DMS53 (cell line): ENCODE results near the gene CENPX.
A peak's percentile ranks its signal among the peaks of the same experiment; 100 is the strongest.

Source experiments
- DNase-seq: peaks from one replicate; lab custom pipeline; 2025; lab: John Stamatoyannopoulos, UW

CENPX gene

DNA sequence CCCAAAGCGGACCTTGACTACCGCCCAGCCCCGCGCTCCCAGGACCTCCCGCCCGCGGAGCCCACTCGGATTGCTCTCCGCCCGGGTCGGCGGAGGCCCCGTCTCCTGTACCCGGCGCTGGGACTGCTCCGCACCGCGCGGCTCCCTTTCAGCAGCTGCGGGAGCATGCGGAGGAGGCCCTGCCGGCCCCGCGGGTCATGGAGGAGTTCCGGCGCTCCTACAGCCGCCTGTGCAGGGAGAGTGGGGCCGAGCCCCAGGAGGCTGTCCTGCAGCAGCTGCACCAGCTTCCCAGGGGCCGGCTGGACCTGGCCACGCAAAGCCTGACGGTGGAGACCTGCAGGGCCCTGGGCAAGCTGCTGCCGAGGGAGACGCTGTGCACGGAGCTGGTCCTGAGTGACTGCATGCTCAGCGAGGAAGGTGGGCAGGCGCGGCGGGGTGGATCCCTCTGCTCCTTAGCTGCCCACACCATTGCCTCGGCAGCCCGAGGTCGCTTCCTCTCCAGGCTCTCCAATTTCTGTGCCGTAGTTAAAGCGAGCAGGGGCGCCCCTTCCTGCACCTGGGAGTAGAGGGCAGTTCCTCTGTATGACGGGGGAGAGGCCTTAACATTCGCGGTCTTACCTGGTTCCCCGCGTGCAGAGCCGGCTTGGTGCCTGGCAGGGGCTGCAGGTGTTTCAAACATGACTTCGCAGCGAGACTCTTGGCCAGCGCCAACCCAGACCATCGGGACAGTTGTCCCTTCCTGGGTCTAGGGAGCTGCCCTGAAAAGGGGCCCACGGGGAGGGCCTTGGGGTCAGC lies 966 bp upstream of the CENPX start:
- peak; percentile 76 for DNase-seq

- peak; percentile 100 for DNase-seq
Measured at GRCh38 chr17:82022981-82023446, 336 bp upstream of the CENPX start, which contains the start of gene LRRC45. LRRC45 (plus strand) TSS chr17:82023305; CDS start chr17:82023644, 339 bp downstream.

- DNase-seq: peak; percentile 74
Measured at GRCh38 chr17:82021900-82022309, 773 bp downstream of the CENPX start.

GRCh38 chr17:82021107-82021899 lies 1.4 kb downstream of the CENPX start:
- peak; percentile 94 for DNase-seq

GRCh38 chr17:82020572-82021106 lies 2.0 kb downstream of the CENPX start:
- no peak for DNase-seq

- peak; percentile 87 for DNase-seq
Measured at GRCh38 chr17:82019690-82020571, 2.7 kb downstream of the CENPX start.

- no peak for DNase-seq
Measured at GRCh38 chr17:82018989-82019689, 3.5 kb downstream of the CENPX start.

DNA sequence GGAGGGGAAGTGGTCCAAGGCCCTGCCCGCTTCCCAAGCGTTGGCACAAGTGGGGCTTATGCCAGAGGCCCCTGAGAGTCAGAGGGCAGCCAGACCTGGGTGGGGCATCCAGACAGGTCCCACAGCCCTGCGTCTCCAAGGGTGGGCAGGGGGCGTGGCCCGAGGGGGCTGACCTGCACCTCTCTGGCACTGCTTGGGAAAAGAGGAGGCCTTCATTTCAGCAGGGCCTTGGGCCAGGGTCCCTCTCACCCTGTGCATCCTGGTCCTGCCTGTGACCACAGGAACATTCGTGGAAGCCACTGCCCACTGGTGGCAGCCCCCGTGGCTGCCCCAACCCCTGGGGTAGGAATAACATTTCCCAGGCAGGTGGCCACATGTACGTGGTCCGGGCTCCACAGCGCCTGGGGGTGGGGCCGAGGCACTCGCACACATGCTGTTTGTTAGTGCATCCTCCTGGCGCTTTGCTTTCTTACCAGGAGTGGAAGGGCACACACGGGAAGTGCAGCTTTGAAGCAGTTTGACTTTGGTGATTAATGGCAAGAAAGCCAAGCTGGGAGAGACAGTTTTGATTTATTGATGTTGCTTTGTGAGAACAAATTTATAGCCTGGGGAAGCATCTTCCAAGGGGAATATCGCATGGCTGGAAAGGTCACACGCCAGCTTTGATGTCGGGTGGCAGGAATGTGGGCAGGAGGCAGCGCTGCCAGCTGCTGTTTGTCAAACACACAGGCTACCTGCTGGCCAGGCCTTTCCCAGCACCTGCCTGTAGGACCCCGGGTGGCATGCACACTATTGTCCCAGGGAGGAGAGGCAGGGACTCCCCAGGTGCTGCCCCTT lies 4.3 kb downstream of the CENPX start:
- DNase-seq: peak; percentile 81

GRCh38 chr17:82017612-82018151 lies 5.0 kb downstream of the CENPX start:
- DNase-seq: no peak

- DNase-seq: no peak
Measured at GRCh38 chr17:82016875-82017459, 5.7 kb downstream of the CENPX start.

GRCh38 chr17:82016061-82016874 lies 6.4 kb downstream of the CENPX start:
- DNase-seq: no peak

DNA sequence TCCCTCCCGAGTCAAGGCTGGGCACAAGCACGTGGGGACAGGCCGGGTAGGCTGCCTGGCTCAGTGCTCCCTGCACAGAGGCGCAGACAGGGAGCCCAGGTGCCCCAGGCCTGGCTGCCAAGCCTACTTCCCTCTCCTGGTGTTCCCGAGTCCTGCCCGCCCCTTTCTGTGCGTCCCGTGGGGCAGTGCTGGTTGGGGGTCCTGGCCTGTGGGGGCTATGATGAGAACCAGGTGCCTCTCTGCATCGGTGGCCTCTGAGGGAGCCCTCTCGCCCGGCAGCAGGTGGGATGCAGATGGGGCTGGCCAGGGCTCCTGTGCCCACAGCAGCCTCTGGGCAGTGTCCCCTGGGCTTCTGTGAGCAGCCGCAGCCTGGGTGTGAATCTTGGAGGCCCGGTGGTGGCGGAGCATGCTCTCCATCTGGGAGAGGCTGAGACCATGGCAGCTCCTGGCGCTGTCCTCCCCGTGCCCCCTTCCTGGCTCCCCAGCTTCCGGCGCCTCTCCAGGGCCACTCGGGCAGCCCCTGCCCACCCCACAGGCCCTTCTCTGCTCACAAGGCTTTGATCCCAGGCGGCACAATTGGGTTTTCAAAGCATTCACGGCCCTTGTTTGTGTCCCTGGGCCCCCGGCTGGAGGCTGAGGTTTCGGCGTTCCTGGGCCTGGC lies 7.2 kb downstream of the CENPX start:
- no peak for DNase-seq

GRCh38 chr17:82014971-82015310 lies 7.7 kb downstream of the CENPX start:
- no peak for DNase-seq

DNA sequence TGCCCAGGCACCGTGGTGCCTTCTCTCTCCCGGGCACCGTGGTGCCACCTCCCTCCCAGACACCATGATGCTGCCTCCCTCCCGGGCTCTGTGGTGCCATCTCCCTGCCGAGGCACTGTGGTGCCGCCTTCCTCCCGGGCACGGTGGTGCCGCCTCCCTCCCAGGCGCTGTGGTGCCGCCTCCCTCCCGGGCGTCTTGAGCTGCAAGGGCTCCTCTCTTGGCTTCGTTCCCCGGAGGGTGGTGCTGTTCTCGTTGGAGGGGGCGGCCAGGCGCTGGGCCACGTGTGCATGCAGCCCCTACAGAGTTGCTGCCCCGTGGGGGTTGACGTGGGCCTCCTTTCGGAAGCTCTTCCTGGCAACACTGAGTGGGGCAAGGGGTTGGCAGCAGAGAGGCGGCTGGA lies 8.2 kb downstream of the CENPX start:
- no peak for DNase-seq

DNA sequence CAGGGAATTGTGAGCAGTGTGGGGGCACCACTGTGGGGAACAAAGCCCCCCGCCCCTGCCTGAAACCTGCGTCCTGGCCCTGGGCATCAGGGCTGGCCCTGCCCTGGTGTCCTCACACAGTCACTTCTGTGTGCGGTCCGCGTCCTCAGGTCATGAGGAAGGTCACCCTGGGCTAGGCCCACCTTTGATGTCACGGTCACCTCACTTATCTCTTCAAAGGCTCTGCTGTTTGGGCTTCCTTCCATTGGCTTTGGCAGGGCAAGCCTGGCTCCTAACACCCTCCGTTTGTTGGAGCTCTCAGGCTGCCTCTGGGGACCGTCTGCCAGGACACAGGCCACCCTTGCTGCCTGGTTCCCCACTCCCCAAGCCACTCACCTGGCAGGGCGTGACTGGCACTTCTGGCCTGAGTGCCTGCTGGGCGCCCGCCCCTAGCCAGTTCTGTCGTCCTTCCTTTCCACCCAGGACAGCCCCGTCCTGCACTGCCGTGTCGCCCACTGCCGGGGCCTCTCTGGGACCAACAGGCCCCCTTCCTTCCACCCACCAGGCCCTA lies 8.8 kb downstream of the CENPX start:
- DNase-seq: no peak

DNA sequence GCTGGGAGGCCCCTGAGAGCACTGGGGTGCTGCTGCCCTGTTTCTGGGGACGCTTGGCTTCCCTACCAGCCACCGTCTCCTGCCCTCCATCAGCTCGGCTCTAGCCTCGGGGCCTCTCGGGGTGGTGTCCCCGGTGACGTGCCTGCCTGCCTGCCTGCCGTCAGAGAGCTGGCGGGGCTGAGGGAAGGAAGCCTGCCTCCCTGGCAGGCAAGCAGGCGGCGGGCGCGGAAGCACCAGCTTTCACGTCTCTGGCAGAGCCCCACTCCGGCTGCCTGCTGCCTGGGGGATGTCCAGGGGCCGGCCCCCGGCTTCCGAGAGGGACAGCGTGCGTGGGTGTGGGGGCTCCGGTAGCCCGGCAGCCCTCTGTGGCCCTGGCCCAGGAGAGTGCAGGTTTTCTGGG lies 9.3 kb downstream of the CENPX start:
- DNase-seq: no peak

DNA sequence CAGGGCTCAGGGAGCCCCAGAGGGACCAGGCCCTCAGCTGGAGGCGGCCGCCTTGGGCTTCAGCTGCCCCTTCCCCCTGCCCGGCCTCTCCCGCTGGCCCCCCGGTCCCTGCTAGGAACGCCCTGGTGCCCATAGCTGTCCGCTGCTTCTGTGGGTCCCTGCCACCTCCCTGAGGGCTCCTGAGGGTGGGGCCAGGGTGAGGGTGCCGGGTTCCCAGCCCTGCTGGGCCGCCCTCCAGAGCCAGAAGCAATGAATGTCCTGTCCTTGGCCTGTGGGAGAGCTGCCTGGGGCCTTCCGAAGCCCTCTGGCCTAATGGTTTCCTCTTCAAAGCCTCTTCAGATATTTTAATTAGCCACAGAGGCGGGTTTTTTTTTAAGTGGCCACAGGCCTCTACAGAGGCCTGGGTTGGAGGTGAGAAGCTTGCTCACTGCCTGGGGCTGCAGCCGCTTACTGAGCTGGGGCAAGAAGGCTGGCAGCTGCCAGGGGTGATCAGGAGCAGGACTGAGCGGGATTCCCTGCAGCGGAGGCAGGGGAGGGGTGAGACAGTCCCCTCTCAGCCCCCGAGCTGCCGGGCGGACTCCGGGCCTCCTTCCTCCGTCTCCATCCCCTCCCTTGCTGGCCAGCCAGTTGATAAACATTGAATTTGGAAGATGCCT lies 9.9 kb downstream of the CENPX start:
- DNase-seq: peak; percentile 55
